ENCODE results near the gene CCDC149. TPM values are rescaled to one million over a fixed set of nuclear protein-coding genes. Genes with fewer than 3 reads are reported as not detected.
A peak's percentile ranks its signal among the peaks of the same experiment; 100 is the strongest.

CCDC149 gene
- total RNA-seq, 2 donors from 2014 or later = 13.3 to 13.5 TPM

GRCh38 chr4:24794051-24794450, 118.8 kb downstream of the CCDC149 start:
- TF ChIP-seq CTCF (IDR thresholded peaks at IDR 0.05) = no peak
- H3K27ac ChIP-seq = peak overlapping the region; percentile 74
- H3K36me3 ChIP-seq = no peaks in the 10 kb centered on the region
- H3K9ac ChIP-seq (ENCODE audit: low read depth in 2 of 2, low read length in 2 of 2) = no peak overlapping the region
- peaks cover 3% of the 10 kb centered on the region for H3K4me1 ChIP-seq
- intact Hi-C loops (cut with DNase I) = loop anchor here (5.0 kb wide), 1 partner anchor 57 kb away; no protein-coding TSS in a partner anchor
- H3K4me3 ChIP-seq = no peak overlapping the region
- no peaks in the 10 kb centered on the region for H3K27me3 ChIP-seq
- no peaks in the 10 kb centered on the region for H3K9me3 ChIP-seq
- DNase-seq = no peak

GRCh38 chr4:24793219-24794005, 119.4 kb downstream of the CCDC149 start:
- Histone ChIP-seq H3K4me1 (peaks cover 3% of the 10 kb centered on the region), H3K4me3 (no peak overlapping the region), H3K27ac (no peak overlapping the region), H3K9me3 (no peaks in the 10 kb centered on the region), H3K9ac (ENCODE audit: low read depth in 2 of 2, low read length in 2 of 2) (no peak overlapping the region), H3K36me3 (no peaks in the 10 kb centered on the region), H3K27me3 (no peaks in the 10 kb centered on the region)
- no peak for DNase-seq
- TF ChIP-seq CTCF (IDR thresholded peaks at IDR 0.05) = no peak
- intact Hi-C loops (cut with DNase I) = loop anchor here (5.0 kb wide), 1 partner anchor 56 kb away; no protein-coding TSS in a partner anchor

GRCh38 chr4:24792552-24792951, 120.3 kb downstream of the CCDC149 start:
- no peaks in the 10 kb centered on the region for H3K27me3 ChIP-seq

DNA sequence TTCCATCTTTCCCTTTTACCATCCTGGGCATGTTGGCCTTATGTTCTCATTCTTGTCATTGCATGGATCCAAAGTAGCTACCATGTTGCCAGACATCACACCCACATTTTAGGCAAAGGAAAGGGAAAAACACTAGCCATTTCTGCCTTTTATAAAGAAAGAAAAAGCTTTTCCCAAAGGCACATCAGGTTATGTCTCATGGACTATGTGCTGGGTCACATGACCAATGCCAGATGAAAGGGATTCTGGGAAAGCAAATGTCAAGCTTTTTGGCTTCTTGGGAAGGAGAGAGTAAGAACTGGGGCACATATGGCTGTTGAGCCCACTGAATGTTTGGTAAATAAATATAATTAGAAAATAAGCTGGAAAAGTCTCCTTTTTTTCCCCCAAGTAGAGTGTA, 121.8 kb downstream of the CCDC149 start:
- Histone ChIP-seq H3K4me3 (no peak overlapping the region), H3K27me3 (no peaks in the 10 kb centered on the region), H3K9ac (ENCODE audit: low read depth in 2 of 2, low read length in 2 of 2) (no peak overlapping the region), H3K9me3 (no peaks in the 10 kb centered on the region), H3K27ac (no peak overlapping the region), H3K4me1 (peaks cover 3% of the 10 kb centered on the region), H3K36me3 (no peaks in the 10 kb centered on the region)
- TF ChIP-seq CTCF (IDR thresholded peaks at IDR 0.05) = no peak
- DNase-seq = no peak
- intact Hi-C loops (cut with DNase I) = loop anchor here (5.0 kb wide), 1 partner anchor 54 kb away; no protein-coding TSS in a partner anchor

More at GRCh38 chr4:24792552-24792951, 120.3 kb downstream of the CCDC149 start:
- no peak for DNase-seq
- no peak overlapping the region for H3K27ac ChIP-seq
- H3K9ac ChIP-seq (ENCODE audit: low read depth in 2 of 2, low read length in 2 of 2) = no peak overlapping the region
- H3K9me3 ChIP-seq = no peaks in the 10 kb centered on the region
- no peak overlapping the region for H3K4me3 ChIP-seq
- intact Hi-C loops (cut with DNase I) = loop anchor here (5.0 kb wide), 1 partner anchor 55 kb away; no protein-coding TSS in a partner anchor
- H3K36me3 ChIP-seq = no peaks in the 10 kb centered on the region
- TF ChIP-seq CTCF (IDR thresholded peaks at IDR 0.05) = no peak
- peaks cover 3% of the 10 kb centered on the region for H3K4me1 ChIP-seq

DNA sequence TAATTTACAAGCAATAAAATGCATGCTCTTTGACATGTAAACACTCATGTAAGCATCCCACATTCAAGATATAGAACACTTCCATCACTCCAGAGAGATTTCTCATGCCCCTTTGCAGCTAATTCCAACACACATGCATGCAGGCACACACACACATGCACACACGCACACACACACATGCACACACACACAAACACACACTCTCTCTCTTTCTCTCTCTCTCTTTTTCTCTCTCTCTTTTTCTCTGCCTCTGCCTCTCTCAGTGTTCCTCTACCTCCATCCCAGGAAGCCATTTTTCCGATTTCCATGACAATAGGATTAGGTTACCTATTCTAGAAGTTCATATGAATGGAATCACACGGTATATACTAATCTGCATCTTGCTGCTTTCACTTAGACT, 129.3 kb downstream of the CCDC149 start:
- no peak overlapping the region for H3K9ac ChIP-seq (ENCODE audit: low read depth in 2 of 2, low read length in 2 of 2)
- H3K36me3 ChIP-seq = no peaks in the 10 kb centered on the region
- H3K27me3 ChIP-seq = no peaks in the 10 kb centered on the region
- no peaks in the 10 kb centered on the region for H3K4me1 ChIP-seq
- intact Hi-C loops (cut with DNase I) = no loop called here
- H3K27ac ChIP-seq = no peak overlapping the region
- TF ChIP-seq CTCF (IDR thresholded peaks at IDR 0.05) = no peak
- H3K4me3 ChIP-seq = no peak overlapping the region
- H3K9me3 ChIP-seq = no peaks in the 10 kb centered on the region
- DNase-seq = no peak
